ENCODE measurements around the gene COPG2.

GRCh38 chr7:130476297-130477150, 192.0 kb downstream of the COPG2 start:
- TF ChIP-seq CEBPB (IDR thresholded peaks at IDR 0.05) (no peak), ZBTB7A (IDR thresholded peaks at IDR 0.05; ENCODE audit: low read depth) (no peak)

Data from Ishikawa (cell line).